Immature natural killer cell (primary cell): ENCODE measurements around the gene SNX17. TPM values are rescaled to one million over a fixed set of nuclear protein-coding genes. Genes with fewer than 3 reads are reported as not detected.

Experiments
- DNase-seq, 3 donors: peaks; one replicate each; pipeline ENCODE4 v3.0.0; 2022; ENCODE audit warnings: mixed read lengths in 1 of 3
- H3K27ac Mint-ChIP-seq, 6 donors: one replicate each; pipeline ENCODE4 v1.8.0; 2020; ENCODE audit warnings: mixed read lengths in 6 of 6, mild to moderate bottlenecking in 5 of 6, inconsistent platforms in 4 of 6, moderate library complexity in 3 of 6
- H3K27me3 Mint-ChIP-seq, 3 donors: one replicate each; pipeline ENCODE4 v1.8.0; 2020 to 2021; ENCODE audit warnings: low read depth in 3 of 3, mild to moderate bottlenecking in 3 of 3, mixed read lengths in 3 of 3, moderate library complexity in 3 of 3, inconsistent platforms in 1 of 3
- H3K36me3 Mint-ChIP-seq, 3 donors: one replicate each; pipeline ENCODE4 v1.8.0; 2020; ENCODE audit warnings: mixed read lengths in 3 of 3, inconsistent platforms in 2 of 3, mild to moderate bottlenecking in 2 of 3
- H3K4me1 Mint-ChIP-seq, 2 donors: one replicate each; pipeline ENCODE4 v1.8.0; 2020; ENCODE audit warnings: inconsistent platforms in 2 of 2, mild to moderate bottlenecking in 2 of 2, mixed read lengths in 2 of 2, moderate library complexity in 1 of 2
- H3K4me3 Mint-ChIP-seq, 5 donors: one replicate each; pipeline ENCODE4 v1.8.0; 2020; ENCODE audit warnings: mild to moderate bottlenecking in 5 of 5, mixed read lengths in 5 of 5, inconsistent platforms in 3 of 5, moderate library complexity in 3 of 5
- H3K9me3 Mint-ChIP-seq, 6 donors: one replicate each; pipeline ENCODE4 v1.8.0; 2020; ENCODE audit warnings: mild to moderate bottlenecking in 6 of 6, mixed read lengths in 6 of 6, inconsistent platforms in 4 of 6, moderate library complexity in 3 of 6
- polyA plus RNA-seq, 3 donors: library from polyadenylated mRNA; unstranded; fragments of 300-500 nt; fragmentation: Illumina TruSeq; gene quantifications; one replicate each; pipeline ENCODE4 v1.2.3, GENCODE V29; 2021

The SNX17 gene
- polyA plus RNA-seq, 3 donors from 2014 or later, result 236 to 321 (median 261) TPM

- Mint-ChIP-seq H3K27ac (peak overlapping the region in 1 of 6 donors; percentile 40), H3K36me3 (peaks cover 0 to 33% (median 12%) of the 10 kb centered on the region in 3 donors), H3K27me3 (peaks cover 2 to 13% (median 2%) of the 10 kb centered on the region in 3 donors), H3K4me3 (no peak overlapping the region), H3K9me3 (no peaks in the 10 kb centered on the region), H3K4me1 (peaks cover 39 to 41% of the 10 kb centered on the region in 2 donors)
- no peak for DNase-seq
Observed at GRCh38 chr2:27376151-27376865, 5.9 kb downstream of the SNX17 start.

- Mint-ChIP-seq H3K27ac (peak overlapping the region in 2 of 6 donors; percentile 68 to 79), H3K27me3 (peaks cover 0 to 12% (median 4%) of the 10 kb centered on the region in 3 donors), H3K9me3 (no peaks in the 10 kb centered on the region), H3K4me1 (peaks cover 35% of the 10 kb centered on the region in 2 donors), H3K36me3 (peaks cover 0 to 33% (median 12%) of the 10 kb centered on the region in 3 donors), H3K4me3 (peak overlapping the region in 1 of 5 donors; percentile 6)
- no peak for DNase-seq
Observed at GRCh38 chr2:27376866-27377617, 6.6 kb downstream of the SNX17 start.

- Mint-ChIP-seq H3K9me3 (no peaks in the 10 kb centered on the region), H3K4me1 (peaks cover 28 to 29% of the 10 kb centered on the region in 2 donors), H3K27ac (peak overlapping the region in 3 of 6 donors; percentile 51 to 79 (median 69)), H3K27me3 (peaks cover 0 to 13% (median 4%) of the 10 kb centered on the region in 3 donors), H3K4me3 (peak overlapping the region in 2 of 5 donors; percentile 6 to 25), H3K36me3 (peaks cover 0 to 30% (median 12%) of the 10 kb centered on the region in 3 donors)
- DNase-seq, result no peak
Observed at GRCh38 chr2:27377618-27378095, 7.2 kb downstream of the SNX17 start.

DNA sequence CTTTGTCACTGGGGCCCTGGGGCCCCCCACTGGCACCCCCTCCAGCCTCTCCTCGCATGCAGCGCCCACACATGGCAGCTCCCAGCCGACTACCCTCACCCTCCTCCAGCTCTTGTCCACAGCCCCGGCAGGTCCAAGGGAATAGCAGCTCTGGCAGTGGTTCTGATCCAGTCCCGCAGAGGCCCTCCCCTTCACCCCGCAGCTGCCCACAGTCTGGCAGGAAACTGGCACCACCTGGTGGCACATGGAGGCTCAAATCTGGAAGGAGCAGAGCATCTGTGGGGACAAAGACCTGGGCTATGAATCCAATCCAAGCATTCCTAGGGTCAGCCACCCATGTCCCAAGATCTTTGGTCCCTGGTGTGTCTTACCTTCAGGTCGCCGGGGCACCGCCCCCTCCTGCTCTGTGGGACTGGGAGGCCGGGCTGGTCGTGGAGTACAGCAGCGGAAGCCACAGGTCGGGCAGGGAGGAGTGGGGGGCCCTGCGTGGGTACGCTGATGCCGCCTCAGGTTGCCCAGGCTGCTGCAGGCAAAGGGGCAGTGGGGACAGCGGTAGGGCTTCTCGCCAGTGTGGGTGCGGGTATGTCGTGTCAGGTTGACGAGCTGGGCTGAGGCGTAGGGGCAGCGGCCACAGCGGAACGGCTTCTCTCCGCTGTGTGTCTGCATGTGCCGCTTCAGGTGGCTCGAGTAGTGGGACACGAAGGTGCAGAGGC lies 7.8 kb downstream of the SNX17 start:
- peaks cover 0 to 13% (median 4%) of the 10 kb centered on the region in 3 donors for H3K27me3 Mint-ChIP-seq
- no peak for DNase-seq
- peak overlapping the region in 1 of 6 donors; percentile 35 for H3K27ac Mint-ChIP-seq
- H3K36me3 Mint-ChIP-seq, result peaks cover 1 to 28% (median 12%) of the 10 kb centered on the region in 3 donors
- H3K4me1 Mint-ChIP-seq, result peaks cover 23 to 24% of the 10 kb centered on the region in 2 donors
- H3K4me3 Mint-ChIP-seq, result no peak overlapping the region
- no peaks in the 10 kb centered on the region for H3K9me3 Mint-ChIP-seq

DNA sequence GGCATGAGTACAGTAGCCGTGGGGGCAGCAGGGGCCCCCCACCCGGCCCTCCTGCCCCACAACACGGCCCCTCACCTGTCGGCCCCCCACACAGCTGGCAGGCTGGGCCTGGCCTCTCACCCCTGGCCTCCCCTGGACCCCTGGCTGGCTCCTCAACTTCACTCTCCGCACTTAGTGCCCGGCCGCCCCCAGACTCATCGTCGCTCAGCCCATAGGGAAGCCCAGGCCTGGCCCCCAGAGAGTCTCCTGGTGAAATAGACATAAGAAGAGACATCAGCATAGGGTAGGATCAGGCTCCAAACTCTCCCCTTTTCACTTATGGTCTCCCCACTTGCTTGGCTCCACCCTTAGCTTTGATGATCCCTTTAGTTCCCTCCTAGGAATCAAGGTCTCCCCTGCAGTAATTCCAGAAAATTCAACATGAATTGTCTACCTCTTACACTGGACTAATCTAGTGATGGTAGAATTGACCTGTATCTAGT lies 8.4 kb downstream of the SNX17 start:
- Mint-ChIP-seq H3K27ac (peak overlapping the region; percentile 85 to 95 (median 91)), H3K27me3 (peaks cover 0 to 13% (median 4%) of the 10 kb centered on the region in 3 donors), H3K4me3 (peak overlapping the region; percentile 85 to 92 (median 89)), H3K36me3 (peaks cover 6 to 34% (median 12%) of the 10 kb centered on the region in 3 donors), H3K9me3 (no peaks in the 10 kb centered on the region), H3K4me1 (peaks cover 23 to 24% of the 10 kb centered on the region in 2 donors)
- DNase-seq, result no peak

- Mint-ChIP-seq H3K9me3 (no peaks in the 10 kb centered on the region), H3K4me1 (peaks cover 23 to 24% of the 10 kb centered on the region in 2 donors), H3K36me3 (peaks cover 6 to 36% (median 16%) of the 10 kb centered on the region in 3 donors), H3K27me3 (peaks cover 0 to 13% (median 4%) of the 10 kb centered on the region in 3 donors), H3K27ac (peak overlapping the region; percentile 85 to 95 (median 91)), H3K4me3 (peak overlapping the region; percentile 85 to 92 (median 89))
- no peak for DNase-seq
Observed at GRCh38 chr2:27379383-27379835, 9.0 kb downstream of the SNX17 start.

GRCh38 chr2:27379836-27380625 lies 9.6 kb downstream of the SNX17 start:
- DNase-seq, result peak; percentile 19 to 30 (median 26)
- peaks cover 7 to 33% (median 13%) of the 10 kb centered on the region in 3 donors for H3K36me3 Mint-ChIP-seq
- peak overlapping the region; percentile 85 to 95 (median 91) for H3K27ac Mint-ChIP-seq
- H3K9me3 Mint-ChIP-seq, result no peaks in the 10 kb centered on the region
- peak overlapping the region; percentile 85 to 92 (median 89) for H3K4me3 Mint-ChIP-seq
- peaks cover 23 to 24% of the 10 kb centered on the region in 2 donors for H3K4me1 Mint-ChIP-seq
- peaks cover 0 to 13% (median 4%) of the 10 kb centered on the region in 3 donors for H3K27me3 Mint-ChIP-seq

DNA sequence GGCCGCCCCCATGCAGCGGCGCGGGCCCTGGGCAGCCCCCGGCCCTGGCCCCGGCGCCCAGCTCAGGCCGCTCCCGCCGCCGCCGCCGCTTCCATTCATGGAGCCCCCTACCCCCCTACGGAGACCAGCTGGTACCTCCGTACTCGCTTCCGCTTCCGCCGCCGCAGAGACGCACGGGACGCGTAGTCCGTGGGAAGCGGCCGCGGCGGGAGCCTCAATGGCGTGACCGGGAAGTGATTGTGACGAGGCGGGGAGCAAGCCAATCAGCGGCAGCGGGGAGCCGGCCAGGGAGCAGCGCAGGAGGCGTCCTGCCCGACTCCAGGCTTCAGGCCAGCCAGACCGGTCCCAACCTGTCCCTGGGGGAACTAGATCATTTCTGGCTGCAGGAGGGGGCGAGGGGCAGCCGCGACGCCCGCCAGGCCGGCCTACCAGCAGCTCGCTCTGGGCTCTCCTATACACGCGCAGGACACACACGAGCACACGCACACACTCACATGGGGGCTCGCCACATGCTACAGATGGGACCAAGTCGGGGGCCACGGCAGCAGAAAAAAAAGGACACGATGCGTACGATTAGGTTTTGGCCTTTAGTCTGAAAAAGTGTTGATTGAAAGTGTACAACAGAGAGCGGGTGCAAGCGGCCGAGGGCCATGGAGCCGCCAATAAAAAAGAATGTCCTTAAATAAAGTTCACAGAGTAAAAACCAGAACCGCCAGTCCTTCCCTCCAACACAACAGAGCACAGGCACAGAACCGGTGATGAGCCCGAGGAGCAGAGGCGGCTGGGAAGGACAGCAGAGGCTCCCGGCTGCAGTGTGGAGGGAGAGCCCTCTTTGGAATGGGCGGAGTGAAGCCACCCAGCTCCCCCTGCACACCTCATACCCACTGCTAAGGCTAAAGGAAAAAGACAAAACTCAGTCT lies 10.5 kb downstream of the SNX17 start, which contains the start of gene ZNF513:
TSS of gene ZNF513 (minus strand) at position 109 of the 920 bp plus-strand sequence. CDS start 208 bp downstream, outside the sequence.
- Mint-ChIP-seq H3K4me1 (peaks cover 23 to 24% of the 10 kb centered on the region in 2 donors), H3K9me3 (no peaks in the 10 kb centered on the region), H3K27me3 (peaks cover 0 to 13% (median 4%) of the 10 kb centered on the region in 3 donors), H3K36me3 (peaks cover 10 to 34% (median 17%) of the 10 kb centered on the region in 3 donors), H3K4me3 (peak within 1 kb of the TSS; percentile 86 to 92 (median 90)), H3K27ac (peak within 1 kb of the TSS; percentile 90 to 95 (median 94))
- DNase-seq, result peak; percentile 88

DNA sequence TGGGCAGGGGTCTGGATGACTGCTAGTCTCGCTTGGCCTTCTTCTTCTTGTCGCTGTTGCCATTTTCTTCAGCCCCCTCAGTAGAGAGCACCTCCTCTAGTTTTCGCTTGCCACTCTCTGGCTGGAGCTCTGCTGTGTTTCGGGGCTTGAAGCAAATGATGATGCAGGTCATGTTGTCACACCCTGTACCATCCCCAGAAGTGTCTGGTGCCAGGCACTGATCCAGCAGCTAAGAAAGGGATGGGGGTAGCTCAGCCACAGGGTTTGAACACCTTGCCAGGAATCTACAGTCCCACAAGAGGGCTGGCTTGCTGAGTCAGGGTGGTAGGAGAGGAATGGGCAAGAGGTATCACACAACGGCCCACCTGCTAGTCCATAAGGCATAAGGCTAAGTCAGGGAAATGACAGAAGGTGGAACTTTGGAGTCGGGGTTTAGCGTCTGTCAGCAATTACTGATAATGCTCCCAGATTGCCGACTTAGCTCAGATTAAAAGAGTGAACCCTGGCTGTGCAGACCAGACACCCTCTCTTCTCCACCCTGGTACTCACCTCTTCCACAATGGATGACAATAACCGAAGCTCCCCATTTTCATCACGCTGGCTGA lies 11.3 kb downstream of the SNX17 start:
- Mint-ChIP-seq H3K27me3 (peaks cover 0 to 13% (median 4%) of the 10 kb centered on the region in 3 donors), H3K27ac (peak overlapping the region; percentile 90 to 95 (median 93)), H3K36me3 (peaks cover 10 to 27% (median 15%) of the 10 kb centered on the region in 3 donors), H3K4me3 (peak overlapping the region; percentile 86 to 92 (median 90)), H3K4me1 (peaks cover 23 to 24% of the 10 kb centered on the region in 2 donors), H3K9me3 (no peaks in the 10 kb centered on the region)
- DNase-seq, result no peak

DNA sequence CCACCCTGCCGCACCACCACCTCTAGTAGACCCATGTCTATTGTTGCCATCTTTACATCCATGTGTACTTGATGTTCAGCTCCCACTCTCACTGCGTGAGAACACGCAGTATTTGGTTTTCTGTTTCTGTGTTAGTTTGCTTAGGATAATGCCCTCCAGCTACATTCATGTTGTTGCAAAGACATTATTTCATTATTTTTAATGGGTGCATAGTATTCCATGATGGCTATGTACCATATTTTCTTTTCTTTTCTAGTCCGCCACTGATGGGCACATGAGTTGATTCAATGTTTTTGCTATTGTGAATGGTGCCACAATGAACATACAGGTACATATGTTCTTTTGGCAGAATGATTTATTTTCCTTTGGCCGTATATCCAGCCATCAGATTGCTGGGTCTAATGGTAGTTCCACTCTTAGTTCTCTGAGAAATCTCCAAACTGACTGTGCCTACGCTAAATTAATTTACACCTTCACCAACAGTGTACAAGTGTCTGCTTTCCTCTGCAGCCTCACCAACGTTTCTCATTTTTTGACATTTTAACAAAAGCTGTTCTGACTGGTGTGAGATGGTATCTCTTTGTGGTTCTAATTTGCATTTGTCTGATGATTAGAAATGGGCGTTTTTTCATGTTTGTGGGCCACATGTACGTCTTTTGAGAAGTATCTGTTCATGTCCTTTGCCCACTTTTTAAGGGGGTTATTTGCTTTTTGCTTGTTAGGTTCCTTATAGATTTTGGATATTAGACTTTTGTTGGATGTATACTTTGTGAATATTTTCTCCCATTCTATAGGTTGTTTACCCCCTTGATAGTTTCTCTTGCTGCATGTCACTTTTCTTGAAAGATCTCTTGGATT lies 20.6 kb downstream of the SNX17 start:
- Mint-ChIP-seq H3K27ac (peak overlapping the region; percentile 86 to 96 (median 92)), H3K4me3 (peak overlapping the region; percentile 54 to 77 (median 67)), H3K9me3 (no peaks in the 10 kb centered on the region), H3K4me1 (peaks cover 29 to 38% of the 10 kb centered on the region in 2 donors), H3K36me3 (no peaks in the 10 kb centered on the region), H3K27me3 (peaks cover 7 to 10% (median 10%) of the 10 kb centered on the region in 3 donors)
- peak; percentile 70 to 76 (median 70) for DNase-seq
